ENCODE results near the gene AVP.
"Not testable (repeated sequence)": the region's sequence is repeated elsewhere in the genome, so short reads cannot be mapped to it uniquely, and the experiment has no call there.

The AVP gene

DNA sequence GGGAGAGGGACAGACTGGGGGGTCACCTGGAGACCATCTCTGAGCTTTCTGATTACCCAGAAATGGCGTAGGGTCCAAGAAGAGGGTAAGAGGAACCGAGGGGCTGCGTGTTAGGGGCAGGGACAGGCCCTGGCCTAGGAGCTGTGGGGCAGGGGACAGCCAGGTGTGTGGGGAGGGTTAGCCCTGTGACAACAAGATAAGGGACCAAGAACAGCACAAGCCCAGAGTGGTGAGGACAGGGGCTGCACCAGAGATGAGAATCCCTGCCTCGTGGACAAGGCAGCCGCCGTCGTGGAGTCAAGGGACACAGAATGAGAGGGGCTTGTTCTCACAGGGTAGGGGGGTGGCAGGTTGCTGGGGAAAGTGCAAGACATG, 449 bp upstream of the AVP start:
- no peak for TF ChIP-seq ZFX (IDR thresholded peaks at IDR 0.05)
- TF ChIP-seq, protein P1, sequence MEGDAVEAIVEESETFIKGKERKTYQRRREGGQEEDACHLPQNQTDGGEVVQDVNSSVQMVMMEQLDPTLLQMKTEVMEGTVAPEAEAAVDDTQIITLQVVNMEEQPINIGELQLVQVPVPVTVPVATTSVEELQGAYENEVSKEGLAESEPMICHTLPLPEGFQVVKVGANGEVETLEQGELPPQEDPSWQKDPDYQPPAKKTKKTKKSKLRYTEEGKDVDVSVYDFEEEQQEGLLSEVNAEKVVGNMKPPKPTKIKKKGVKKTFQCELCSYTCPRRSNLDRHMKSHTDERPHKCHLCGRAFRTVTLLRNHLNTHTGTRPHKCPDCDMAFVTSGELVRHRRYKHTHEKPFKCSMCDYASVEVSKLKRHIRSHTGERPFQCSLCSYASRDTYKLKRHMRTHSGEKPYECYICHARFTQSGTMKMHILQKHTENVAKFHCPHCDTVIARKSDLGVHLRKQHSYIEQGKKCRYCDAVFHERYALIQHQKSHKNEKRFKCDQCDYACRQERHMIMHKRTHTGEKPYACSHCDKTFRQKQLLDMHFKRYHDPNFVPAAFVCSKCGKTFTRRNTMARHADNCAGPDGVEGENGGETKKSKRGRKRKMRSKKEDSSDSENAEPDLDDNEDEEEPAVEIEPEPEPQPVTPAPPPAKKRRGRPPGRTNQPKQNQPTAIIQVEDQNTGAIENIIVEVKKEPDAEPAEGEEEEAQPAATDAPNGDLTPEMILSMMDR (conservative IDR thresholded peaks at IDR 0.05), result no peak
- no peak overlapping the region for H3K27ac ChIP-seq

DNA sequence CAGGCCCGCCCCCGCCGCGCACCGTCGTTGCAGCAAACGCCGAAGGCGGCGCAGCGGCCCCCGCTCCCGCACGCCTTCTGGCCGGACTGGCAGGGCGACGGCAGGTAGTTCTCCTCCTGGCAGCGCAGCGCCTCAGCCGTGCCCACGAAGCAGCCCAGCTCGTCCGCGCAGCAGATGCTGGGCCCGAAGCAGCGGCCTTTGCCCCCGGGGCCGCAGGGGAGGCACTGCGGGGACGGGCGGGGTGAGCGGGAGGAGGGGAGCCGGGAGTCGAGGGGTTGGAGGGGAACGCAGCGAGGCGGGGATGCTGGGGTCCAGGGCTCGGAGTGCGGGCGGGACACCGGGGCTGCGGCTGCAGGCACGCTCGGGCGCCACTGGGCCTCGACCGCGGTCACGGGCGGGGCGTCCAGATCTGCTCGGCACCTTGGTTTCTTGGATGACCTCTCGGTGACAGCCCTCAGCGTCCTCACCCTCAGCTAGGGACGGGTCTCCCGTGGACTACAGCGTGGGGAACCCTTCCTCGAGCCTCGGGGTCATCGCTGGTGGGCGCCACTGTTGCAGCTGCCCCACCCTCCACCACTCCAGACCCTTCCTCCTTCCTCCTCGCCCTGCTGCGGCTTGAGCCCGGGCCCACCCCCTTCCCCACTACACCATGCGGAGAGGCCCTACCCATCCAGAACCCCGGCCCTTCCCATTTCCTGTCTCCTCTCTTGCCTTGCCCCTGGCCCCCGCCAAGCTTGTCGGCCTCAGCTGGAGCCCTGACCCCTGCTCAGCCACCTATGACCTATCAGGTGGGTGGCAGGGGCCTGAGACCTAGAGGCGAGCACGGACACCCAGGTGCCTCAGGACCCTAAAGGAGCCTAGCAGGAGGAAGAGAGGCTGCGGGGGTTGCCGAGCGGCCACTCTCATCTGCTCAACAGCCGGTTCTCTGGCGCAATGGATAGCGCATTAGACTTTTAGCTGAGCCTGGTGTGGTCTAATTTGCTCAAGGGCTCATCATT, 1.3 kb downstream of the AVP start:
- TF ChIP-seq, protein P1 (conservative IDR thresholded peaks at IDR 0.05), result no peak
- TF ChIP-seq ZFX (IDR thresholded peaks at IDR 0.05), result no peak
- no peak overlapping the region for H3K27ac ChIP-seq

DNA sequence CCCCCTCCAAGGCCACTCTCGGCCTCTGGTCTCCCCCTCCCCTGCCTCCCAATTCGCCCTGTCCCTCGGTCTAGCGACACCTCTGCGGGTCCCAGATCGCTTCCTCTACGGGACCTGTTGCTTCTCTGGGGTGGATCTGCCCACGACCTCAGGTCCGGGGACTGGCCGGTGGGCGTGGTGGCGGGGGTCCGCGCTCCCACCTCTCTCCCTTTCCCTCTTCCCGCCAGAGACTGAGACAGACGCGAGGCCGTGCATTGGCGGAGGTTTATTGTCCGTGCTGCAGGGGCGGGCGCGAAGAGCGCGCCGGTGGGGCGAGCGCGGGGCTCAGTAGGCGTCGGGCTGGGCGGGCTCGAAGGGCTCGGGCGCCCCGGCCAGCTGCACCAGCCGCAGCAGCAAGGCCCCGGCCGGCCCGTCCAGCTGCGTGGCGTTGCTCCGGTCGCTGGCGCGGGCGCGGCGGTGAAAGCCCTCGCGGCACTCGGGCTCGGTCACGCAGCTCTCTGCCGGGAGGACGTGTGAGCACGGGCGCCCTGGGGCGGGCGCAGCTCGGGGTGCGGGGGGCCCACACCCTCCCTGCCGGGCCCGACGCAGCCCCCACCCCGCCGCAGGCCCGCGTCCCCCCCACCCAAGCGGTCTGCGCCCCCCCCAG, 2.1 kb downstream of the AVP start:
- no peak overlapping the region for H3K27ac ChIP-seq
- TF ChIP-seq ZFX (IDR thresholded peaks at IDR 0.05), result no peak
- TF ChIP-seq, protein P1 (conservative IDR thresholded peaks at IDR 0.05), result no peak

DNA sequence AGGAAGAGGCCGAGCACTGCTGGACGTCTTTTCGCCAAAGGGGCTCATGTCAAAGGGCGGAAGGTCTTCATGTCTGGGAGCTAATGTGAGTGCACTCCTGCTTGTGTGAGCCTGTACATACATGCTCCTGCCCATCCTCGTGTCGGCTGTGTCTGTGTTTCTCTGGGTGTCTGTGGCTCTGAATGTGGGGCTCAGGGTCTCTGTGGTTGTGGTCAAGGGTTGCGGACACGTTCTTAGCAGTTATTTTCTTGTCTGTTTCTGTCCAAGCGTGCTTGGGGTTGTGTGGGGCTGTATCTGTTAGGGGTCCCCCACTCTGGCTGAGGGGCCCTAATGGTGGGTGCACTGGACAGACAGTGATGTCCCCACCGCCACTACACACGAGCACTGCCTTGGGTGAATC, 2.9 kb downstream of the AVP start:
- H3K27ac ChIP-seq, result no peak overlapping the region
- no peak for TF ChIP-seq ZFX (IDR thresholded peaks at IDR 0.05)
- TF ChIP-seq, protein P1 (conservative IDR thresholded peaks at IDR 0.05), result no peak

DNA sequence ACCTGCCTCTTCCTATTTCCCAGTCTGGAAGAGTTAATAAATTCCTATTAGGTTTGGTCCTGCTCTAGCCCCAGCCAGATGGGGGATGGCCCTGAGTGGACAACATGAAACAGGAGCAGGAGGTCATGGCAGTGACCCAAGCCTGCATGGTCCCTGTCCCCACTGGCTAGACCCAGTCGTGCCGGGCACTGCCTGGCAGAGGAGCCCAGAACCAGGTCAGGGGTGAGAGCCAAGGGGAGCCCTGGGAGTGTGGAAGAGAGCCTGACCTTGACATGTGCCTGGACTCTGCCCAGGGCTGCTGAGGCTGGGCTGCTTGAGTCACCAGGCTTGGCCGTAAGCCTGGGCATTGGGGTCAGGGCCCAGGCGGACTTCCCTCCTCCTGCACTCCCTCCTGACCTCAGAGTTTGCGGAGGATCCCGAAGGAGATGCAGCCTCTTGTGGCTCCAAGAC, 3.6 kb downstream of the AVP start:
- no peak for TF ChIP-seq ZFX (IDR thresholded peaks at IDR 0.05)
- no peak overlapping the region for H3K27ac ChIP-seq

DNA sequence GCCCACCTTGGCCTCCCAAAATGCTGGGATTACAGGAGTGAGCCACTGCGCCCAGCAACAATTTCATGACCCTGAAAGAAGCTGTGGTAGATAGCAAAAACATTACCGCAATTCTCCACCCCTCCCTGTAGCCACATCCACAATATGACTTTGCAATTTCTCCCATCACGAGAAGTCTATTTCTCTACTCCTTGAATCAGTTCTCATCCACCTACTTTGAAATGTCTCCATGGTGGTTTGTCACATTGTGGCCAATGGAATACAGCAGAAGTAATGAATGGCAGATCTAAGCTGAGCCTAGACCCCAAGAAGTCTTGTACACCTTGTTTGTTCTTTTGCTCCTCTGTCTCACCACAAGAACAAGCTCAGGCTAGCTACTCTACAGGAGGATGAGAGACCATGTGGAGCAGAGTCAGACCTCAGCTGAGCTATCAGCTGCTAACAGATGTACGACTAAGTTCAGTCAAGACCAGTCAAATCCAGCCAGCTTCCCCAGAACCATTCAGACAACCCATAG, 6.8 kb downstream of the AVP start:
- TF ChIP-seq, protein P1 (conservative IDR thresholded peaks at IDR 0.05), result no peak
- TF ChIP-seq ZFX (IDR thresholded peaks at IDR 0.05), result no peak
- H3K27ac ChIP-seq, result no peak overlapping the region

DNA sequence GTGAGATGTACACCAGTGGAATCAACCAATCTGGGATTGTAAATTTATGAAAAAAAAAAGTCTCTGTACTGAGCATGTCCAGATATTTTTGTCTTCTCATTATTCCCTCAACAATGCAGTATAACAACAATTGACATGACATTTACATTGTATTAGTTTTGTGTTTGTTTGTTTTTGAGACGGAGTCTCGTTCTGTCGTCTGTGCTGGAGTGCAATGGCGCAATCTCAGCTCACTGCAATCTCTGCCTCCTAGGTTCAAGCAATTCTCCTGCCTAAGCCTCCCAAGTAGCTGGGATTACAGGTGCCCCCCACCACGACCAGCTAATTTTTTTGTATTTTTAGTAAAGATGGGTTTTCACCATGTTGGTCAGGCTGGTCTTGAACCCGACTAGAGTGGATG, 9.2 kb downstream of the AVP start:
- H3K27ac ChIP-seq, result not testable (repeated sequence)

DNA sequence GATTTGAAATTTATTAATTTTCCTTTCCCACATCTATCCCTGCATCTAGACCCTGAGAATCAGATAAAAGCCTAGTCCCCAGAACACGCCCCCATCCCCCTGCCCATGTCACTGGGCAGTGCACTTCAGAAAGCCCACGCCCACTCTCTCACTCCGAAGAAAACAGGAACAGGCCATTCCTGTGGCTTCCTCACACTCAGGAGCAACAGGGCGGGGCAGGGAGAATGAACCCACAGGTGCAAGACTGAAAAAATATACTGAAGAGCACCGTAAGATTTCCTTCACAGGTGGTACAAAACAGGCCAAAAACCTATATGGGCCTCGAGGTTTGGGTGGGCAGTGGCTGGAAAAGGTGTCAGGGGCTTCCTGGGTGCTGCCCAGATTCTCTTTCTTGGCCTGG, 9.7 kb downstream of the AVP start:
- TF ChIP-seq ZFX (IDR thresholded peaks at IDR 0.05), result no peak
- TF ChIP-seq, protein P1 (conservative IDR thresholded peaks at IDR 0.05), result no peak

DNA sequence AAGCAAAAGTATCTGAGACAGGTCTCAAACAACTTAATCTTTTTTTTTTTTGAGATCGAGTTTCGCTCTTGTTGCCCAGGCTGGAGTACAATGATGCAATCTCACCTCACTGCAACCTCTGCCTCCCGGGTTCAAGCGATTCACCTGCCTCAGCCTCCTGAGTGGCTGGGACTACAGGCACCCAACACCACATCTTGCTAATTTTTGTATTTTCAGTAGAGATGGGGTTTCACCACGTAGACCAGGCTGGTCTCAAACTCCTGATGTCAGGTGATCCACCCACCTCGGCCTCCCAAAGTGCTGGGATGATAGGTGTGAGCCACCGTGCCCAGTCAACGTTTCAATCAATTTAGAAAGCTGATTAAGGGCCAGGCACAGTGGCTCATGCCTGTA, 11.3 kb downstream of the AVP start:
- not testable (repeated sequence) for H3K27ac ChIP-seq

More for the DNA sequence above, 9.7 kb downstream of the AVP start:
- no peak overlapping the region for H3K27ac ChIP-seq
